Erythroblast (primary cell): ENCODE data around the gene CCL20.

Experiments used
- GATA1 ChIP-seq: IDR thresholded peaks from 2 replicates; pipeline ENCODE4 v1.6.1; 2011; ENCODE audit warnings: low read depth, mild to moderate bottlenecking, control low read depth, low read length, moderate library complexity
- POLR2A ChIP-seq: IDR thresholded peaks from 2 replicates; pipeline ENCODE4 v1.6.1; 2011; ENCODE audit warnings: mild to moderate bottlenecking, low read length

DNA sequence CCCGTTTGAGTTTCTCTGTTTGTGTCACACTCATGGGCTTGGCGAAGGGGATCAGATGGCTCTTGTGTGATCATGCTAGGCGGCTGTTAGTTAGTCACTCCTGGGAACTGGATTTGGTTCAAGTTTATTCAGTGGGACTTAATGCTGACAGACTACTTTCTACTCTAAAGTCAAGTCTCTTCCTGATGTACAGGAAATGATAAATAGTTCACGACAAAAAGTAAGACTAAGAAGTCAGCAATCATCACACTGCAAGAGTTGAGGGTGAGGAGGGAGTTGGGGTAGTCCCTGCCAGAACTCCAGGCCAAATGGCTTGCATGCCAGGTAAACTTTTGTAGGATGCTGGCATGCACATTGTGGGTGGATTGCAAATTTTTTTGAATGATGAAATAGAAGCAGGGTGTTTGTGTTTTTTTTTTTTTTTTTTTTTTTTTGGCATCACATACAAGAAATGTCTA, 25.1 kb upstream of the CCL20 start:
- no peak for TF ChIP-seq POLR2A
- TF ChIP-seq GATA1, result no peak
